Gastrocnemius medialis (tissue), 4 donors: ENCODE measurements around the gene SUV39H1.

Experiments
- POLR2A ChIP-seq, 2 donors: fragments of 450-650 bp; IDR thresholded peaks; one replicate each; pipeline ENCODE4 v1.6.1; 2017; ENCODE audit warnings: antibody characterized with exemption in 2 of 2, mild to moderate bottlenecking in 2 of 2, moderate library complexity in 2 of 2
- TF ChIP-seq, protein P1 (sequence below), 5 experiments: fragments of 450-650 bp in 3 of 5; fragments of 200-600 bp in 2 of 5; sonication (generic) in 2 of 5; IDR thresholded peaks in 4 of 5; conservative IDR thresholded peaks in 1 of 5; 1 replicate in 4 of 5; 2 replicates in 1 of 5; pipeline ENCODE4 v1.5.1; 2016 to 2019; ENCODE audit warnings: antibody characterized with exemption in 5 of 5, mild to moderate bottlenecking in 3 of 5, moderate library complexity in 3 of 5

DNA sequence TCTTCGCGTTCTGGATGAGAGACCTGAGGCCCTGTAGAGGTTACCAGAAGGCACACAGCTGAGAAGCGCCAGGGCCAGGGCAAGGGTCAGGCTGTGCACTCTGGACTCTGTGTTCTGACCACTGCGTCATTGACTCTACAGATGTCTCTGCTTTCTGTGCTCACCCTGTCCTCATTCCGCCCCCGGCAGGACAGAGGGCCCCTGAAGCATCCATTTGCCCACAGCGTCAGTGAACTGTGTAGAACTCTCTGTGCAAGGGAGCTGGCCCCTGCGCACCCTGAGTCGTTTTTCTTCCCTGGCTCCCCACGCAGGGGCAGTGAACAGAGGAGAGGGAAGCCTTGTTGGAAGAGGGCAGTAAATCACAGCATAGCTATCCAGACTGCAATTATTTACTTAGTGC, 19.0 kb upstream of the SUV39H1 start:
- TF ChIP-seq, protein P1, sequence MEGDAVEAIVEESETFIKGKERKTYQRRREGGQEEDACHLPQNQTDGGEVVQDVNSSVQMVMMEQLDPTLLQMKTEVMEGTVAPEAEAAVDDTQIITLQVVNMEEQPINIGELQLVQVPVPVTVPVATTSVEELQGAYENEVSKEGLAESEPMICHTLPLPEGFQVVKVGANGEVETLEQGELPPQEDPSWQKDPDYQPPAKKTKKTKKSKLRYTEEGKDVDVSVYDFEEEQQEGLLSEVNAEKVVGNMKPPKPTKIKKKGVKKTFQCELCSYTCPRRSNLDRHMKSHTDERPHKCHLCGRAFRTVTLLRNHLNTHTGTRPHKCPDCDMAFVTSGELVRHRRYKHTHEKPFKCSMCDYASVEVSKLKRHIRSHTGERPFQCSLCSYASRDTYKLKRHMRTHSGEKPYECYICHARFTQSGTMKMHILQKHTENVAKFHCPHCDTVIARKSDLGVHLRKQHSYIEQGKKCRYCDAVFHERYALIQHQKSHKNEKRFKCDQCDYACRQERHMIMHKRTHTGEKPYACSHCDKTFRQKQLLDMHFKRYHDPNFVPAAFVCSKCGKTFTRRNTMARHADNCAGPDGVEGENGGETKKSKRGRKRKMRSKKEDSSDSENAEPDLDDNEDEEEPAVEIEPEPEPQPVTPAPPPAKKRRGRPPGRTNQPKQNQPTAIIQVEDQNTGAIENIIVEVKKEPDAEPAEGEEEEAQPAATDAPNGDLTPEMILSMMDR (IDR thresholded peaks at IDR 0.05 in 4 of 5, conservative IDR thresholded peaks at IDR 0.05 in 1 of 5), result no peak
- TF ChIP-seq POLR2A (IDR thresholded peaks at IDR 0.05), result no peak
